Prostate gland (tissue), 2 donors: ENCODE data around the gene CNTNAP2. TPM values are rescaled to one million over a fixed set of nuclear protein-coding genes. Genes with fewer than 3 reads are reported as not detected.

Experiments used
- DNase-seq: peaks from one replicate; pipeline ENCODE4 v3.0.0-alpha.2; 2019; ENCODE audit warnings: low spot score
- H3K27ac ChIP-seq, 2 donors: fragments of 200-600 bp; sonication (generic); 2 replicates each; pipeline ENCODE4 v1.5.1; 2017 to 2019
- H3K27me3 ChIP-seq: fragments of 200-600 bp; sonication (generic); replicated peaks from 2 replicates; pipeline ENCODE4 v1.5.1; 2019; ENCODE audit not compliant: insufficient read depth
- H3K36me3 ChIP-seq, 2 donors: fragments of 200-600 bp; sonication (generic); 1 replicate in 1 of 2; 2 replicates in 1 of 2; pipeline versions ENCODE4 v1.5.1 to v1.8.1; 2017 to 2019
- H3K4me1 ChIP-seq: fragments of 200-600 bp; sonication (generic); replicated peaks from 2 replicates; pipeline ENCODE4 v1.5.1; 2019
- H3K4me3 ChIP-seq, 2 donors: fragments of 200-600 bp; sonication (generic); 2 replicates each; pipeline ENCODE4 v1.5.1; 2017 to 2019
- H3K9me3 ChIP-seq: fragments of 200-600 bp; sonication (generic); 2 replicates; pipeline ENCODE4 v1.5.1; 2017
- CTCF ChIP-seq, 4 experiments: fragments of 200-600 bp in 2 of 4; fragments of 450-650 bp in 2 of 4; sonication (generic) in 2 of 4; IDR thresholded peaks; 1 replicate in 3 of 4; 2 replicates in 1 of 4; pipeline ENCODE4 v1.5.1; 2016 to 2019; ENCODE audit warnings: antibody characterized with exemption in 4 of 4, mild to moderate bottlenecking in 2 of 4, moderate library complexity in 2 of 4
- POLR2A ChIP-seq: fragments of 450-650 bp; IDR thresholded peaks from one replicate; pipeline ENCODE4 v1.6.1; 2016; ENCODE audit warnings: antibody characterized with exemption, mild to moderate bottlenecking
- POLR2AphosphoS5 ChIP-seq: sonication (generic); formaldehyde crosslinking; IDR thresholded peaks from one replicate; pipeline ENCODE4 v1.6.1; 2017; ENCODE audit warnings: antibody characterized with exemption
- WGBS: methylation state at CpG from one replicate; pipeline ENCODE4 v1.1.5; 2018; 5-methylcytosine and 5-hydroxymethylcytosine counted together
- intact Hi-C: fragments of 100-400 bp; cut with DNase I; formaldehyde crosslinking; loops from one replicate; pipeline ENCODE4 v1.14.2; 2022
- total RNA-seq, 2 donors: library from RNA; depleted of rRNA; stranded (reverse); fragments of >200 nt; gene quantifications; one replicate each; pipeline ENCODE4 v1.1.0, GENCODE V29; 2016

CNTNAP2 gene
- total RNA-seq, 2 donors from 2014 or later, result 10.6 to 43.7 TPM

- Histone ChIP-seq H3K4me1 (no peaks in the 10 kb centered on the region), H3K4me3 (no peak overlapping the region), H3K36me3 (no peaks in the 10 kb centered on the region), H3K27ac (no peak overlapping the region), H3K9me3 (no peaks in the 10 kb centered on the region), H3K27me3 (no peaks in the 10 kb centered on the region)
- no peak for TF ChIP-seq POLR2AphosphoS5
- TF ChIP-seq CTCF (IDR thresholded peaks at IDR 0.05), result no peak
- no peak for TF ChIP-seq POLR2A
- WGBS, result 77% methylated on average over 9 of the region's 9 CpGs
- DNase-seq, result no peak
- intact Hi-C loops, result no loop called here
These were observed 2263.1 kb downstream of the CNTNAP2 start for GRCh38 chr7:148379677-148380076.

- Histone ChIP-seq H3K9me3 (no peaks in the 10 kb centered on the region), H3K4me3 (no peak overlapping the region), H3K4me1 (no peaks in the 10 kb centered on the region), H3K36me3 (no peaks in the 10 kb centered on the region), H3K27me3 (no peaks in the 10 kb centered on the region), H3K27ac (no peak overlapping the region)
- DNase-seq, result no peak
- intact Hi-C loops, result no loop called here
- WGBS, result 79% methylated on average over 13 of the region's 13 CpGs
- TF ChIP-seq POLR2AphosphoS5 (no peak), CTCF (IDR thresholded peaks at IDR 0.05) (no peak), POLR2A (no peak)
These were observed 2264.2 kb downstream of the CNTNAP2 start for GRCh38 chr7:148380596-148381419.

- no peaks in the 10 kb centered on the region for H3K9me3 ChIP-seq
- TF ChIP-seq POLR2AphosphoS5 (no peak), POLR2A (no peak), CTCF (IDR thresholded peaks at IDR 0.05) (no peak)
- no peak overlapping the region for H3K27ac ChIP-seq
- WGBS, result 82% methylated on average over 8 of the region's 8 CpGs
- intact Hi-C loops, result no loop called here
- no peaks in the 10 kb centered on the region for H3K36me3 ChIP-seq
- no peak for DNase-seq
- H3K4me1 ChIP-seq, result no peaks in the 10 kb centered on the region
- no peaks in the 10 kb centered on the region for H3K27me3 ChIP-seq
- no peak overlapping the region for H3K4me3 ChIP-seq
These were observed 2266.0 kb downstream of the CNTNAP2 start for GRCh38 chr7:148382596-148382995.

- no peaks in the 10 kb centered on the region for H3K36me3 ChIP-seq
- intact Hi-C loops, result no loop called here
- TF ChIP-seq CTCF (IDR thresholded peaks at IDR 0.05) (no peak), POLR2AphosphoS5 (no peak), POLR2A (no peak)
- no peak overlapping the region for H3K4me3 ChIP-seq
- 94% methylated on average over 14 of the region's 14 CpGs for WGBS
- no peaks in the 10 kb centered on the region for H3K9me3 ChIP-seq
- H3K27ac ChIP-seq, result no peak overlapping the region
- no peak for DNase-seq
- no peaks in the 10 kb centered on the region for H3K27me3 ChIP-seq
- no peaks in the 10 kb centered on the region for H3K4me1 ChIP-seq
These were observed 2267.1 kb downstream of the CNTNAP2 start for GRCh38 chr7:148383651-148384050.
